MCF 10A (cell line): ENCODE measurements around the gene RGS10. TPM values are rescaled to one million over a fixed set of nuclear protein-coding genes. Genes with fewer than 3 reads are reported as not detected.
"Not testable (repeated sequence)": the region's sequence is repeated elsewhere in the genome, so short reads cannot be mapped to it uniquely, and the experiment has no call there.

Experiments used
- BruUV-seq: library from RNA; stranded (reverse); fragments of 400-500 nt; replicated peaks from 2 replicates; lab custom pipeline; 2021; lab: Mats Ljungman, UMichigan
- CTCF ChIA-PET: fragments of 300-600 bp; sonication (Branson Sonifier 250); formaldehyde crosslinking; extraction: SDS; loops from one replicate; lab custom pipeline; 2021; ENCODE audit warnings: antibody characterized with exemption, inconsistent platforms; lab: Yijun Ruan, JAX
- POLR2A ChIA-PET: fragments of 300-600, 350-650 bp; sonication (Branson Sonifier 250); formaldehyde crosslinking; extraction: SDS; loops from one replicate; lab custom pipeline; 2020; ENCODE audit warnings: antibody characterized with exemption, inconsistent platforms; lab: Yijun Ruan, JAX
- DNase-seq: peaks from one replicate; pipeline ENCODE4 v3.0.0-alpha.2; 2018; ENCODE audit not compliant: unreplicated experiment
- H3K27ac Mint-ChIP-seq: one replicate; pipeline ENCODE4 v1.8.0; 2022; ENCODE audit warnings: mild to moderate bottlenecking, low read depth, mixed read lengths; ENCODE audit not compliant: unreplicated experiment
- H3K27me3 Mint-ChIP-seq: one replicate; pipeline ENCODE4 v1.8.0; 2022; ENCODE audit warnings: mixed read lengths; ENCODE audit not compliant: insufficient read depth, unreplicated experiment
- H3K36me3 Mint-ChIP-seq: one replicate; pipeline ENCODE4 v1.8.0; 2022; ENCODE audit warnings: mild to moderate bottlenecking, moderate library complexity, mixed read lengths; ENCODE audit not compliant: insufficient read depth, unreplicated experiment
- H3K4me1 Mint-ChIP-seq: one replicate; pipeline ENCODE4 v1.8.0; 2022; ENCODE audit warnings: mixed read lengths; ENCODE audit not compliant: insufficient read depth, unreplicated experiment
- H3K4me3 Mint-ChIP-seq: one replicate; pipeline ENCODE4 v1.8.0; 2022; ENCODE audit warnings: mild to moderate bottlenecking, moderate library complexity, mixed read lengths; ENCODE audit not compliant: unreplicated experiment
- H3K9me3 Mint-ChIP-seq: one replicate; pipeline ENCODE4 v1.8.0; 2022; ENCODE audit warnings: mixed read lengths; ENCODE audit not compliant: unreplicated experiment
- CTCF ChIP-seq: fragments of 200-600 bp; IDR thresholded peaks from one replicate; pipeline ENCODE4 v1.8.0; 2022; ENCODE audit warnings: antibody characterized with exemption, mild to moderate bottlenecking; ENCODE audit not compliant: unreplicated experiment
- intact Hi-C: fragments of 100-400 bp; cut with micrococcal nuclease; formaldehyde crosslinking; loops from 2 replicates; pipeline ENCODE4 v1.14.1; 2022
- total RNA-seq: library from RNA; stranded (reverse); gene quantifications from 2 replicates; pipeline ENCODE4 v1.2.3, GENCODE V29; 2022

The RGS10 gene
- total RNA-seq, 1 experiment from 2014 or later = 26.0 TPM

- Mint-ChIP-seq H3K36me3 (peaks cover 4% of the 10 kb centered on the region), H3K27me3 (no peaks in the 10 kb centered on the region), H3K4me3 (no peak overlapping the region), H3K4me1 (peaks cover 19% of the 10 kb centered on the region), H3K9me3 (no peaks in the 10 kb centered on the region), H3K27ac (no peak overlapping the region)
- no TSS peak for BruUV-seq
- TF ChIP-seq CTCF = no peak
- intact Hi-C loops = no loop called here
- ChIA-PET CTCF (interaction anchor here (0.6 kb wide), 1 partner anchor 117 kb away, joined by 3 read pairs; no protein-coding TSS in a partner anchor), POLR2A (interaction anchor here (0.6 kb wide), 1 partner anchor 81 kb away, joined by 3 read pairs; no protein-coding TSS in a partner anchor)
- no peak for DNase-seq
Observed at GRCh38 chr10:119535305-119535704, 7.2 kb downstream of the RGS10 start.

- BruUV-seq = no TSS peak
- Mint-ChIP-seq H3K27me3 (no peaks in the 10 kb centered on the region), H3K9me3 (no peaks in the 10 kb centered on the region), H3K4me3 (no peak overlapping the region), H3K4me1 (peaks cover 3% of the 10 kb centered on the region), H3K27ac (no peak overlapping the region), H3K36me3 (peaks cover under 1% of the 10 kb centered on the region)
- POLR2A ChIA-PET = no interaction called here
- intact Hi-C loops = no loop called here
- no peak for DNase-seq
- TF ChIP-seq CTCF = no peak
- CTCF ChIA-PET = no interaction called here
Observed at GRCh38 chr10:119533473-119533872, 9.0 kb downstream of the RGS10 start.

GRCh38 chr10:119532791-119533190, 9.7 kb downstream of the RGS10 start:
- CTCF ChIA-PET, BruUV-seq, POLR2A ChIA-PET: not testable (repeated sequence)

DNA sequence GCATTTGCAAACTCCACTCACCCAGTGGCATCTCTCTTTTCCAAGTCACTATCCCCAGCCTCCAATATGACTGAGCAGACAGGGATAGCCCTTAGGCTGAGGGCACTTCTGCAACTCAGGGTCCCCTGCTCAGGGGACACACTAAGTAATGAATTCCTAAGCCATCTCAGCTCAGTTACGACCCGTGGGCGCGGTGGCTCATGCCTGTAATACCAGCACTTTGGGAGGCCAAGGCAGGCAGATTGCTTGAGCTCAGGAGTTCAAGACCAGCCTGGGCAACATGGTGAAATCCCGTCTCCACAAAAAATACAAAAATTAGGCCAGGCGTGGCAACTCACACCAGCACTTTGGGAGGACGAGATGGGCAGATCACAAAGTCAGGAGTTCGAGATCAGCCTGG, 10.3 kb downstream of the RGS10 start:
- H3K27me3 Mint-ChIP-seq, BruUV-seq, H3K36me3 Mint-ChIP-seq, H3K4me1 Mint-ChIP-seq, intact Hi-C loops, POLR2A ChIA-PET, H3K9me3 Mint-ChIP-seq, H3K4me3 Mint-ChIP-seq, H3K27ac Mint-ChIP-seq, CTCF ChIA-PET, DNase-seq: not testable (repeated sequence)

More at GRCh38 chr10:119532791-119533190, 9.7 kb downstream of the RGS10 start:
- H3K9me3 Mint-ChIP-seq, H3K36me3 Mint-ChIP-seq, intact Hi-C loops, H3K27ac Mint-ChIP-seq, H3K4me3 Mint-ChIP-seq, H3K27me3 Mint-ChIP-seq, H3K4me1 Mint-ChIP-seq, DNase-seq: not testable (repeated sequence)

DNA sequence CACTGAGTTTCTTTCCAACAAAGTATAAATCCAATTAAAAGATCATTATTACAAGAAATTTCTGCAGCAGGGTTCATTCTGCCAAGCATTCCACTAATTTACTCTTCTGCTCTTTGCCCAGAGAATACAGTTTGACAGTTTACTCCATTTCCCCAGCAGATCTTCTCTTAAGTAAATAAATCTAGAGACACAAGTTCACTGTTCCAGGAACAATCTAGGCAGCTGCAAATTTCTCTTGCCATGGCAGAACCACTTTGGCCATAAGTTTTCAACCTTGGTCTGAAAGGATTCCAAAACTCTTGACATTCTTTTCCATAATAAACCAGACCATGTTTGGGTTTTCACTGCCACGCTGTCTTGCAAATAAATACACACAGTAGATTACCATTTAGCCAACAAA, 11.5 kb downstream of the RGS10 start:
- Mint-ChIP-seq H3K27ac (no peak overlapping the region), H3K27me3 (no peaks in the 10 kb centered on the region), H3K36me3 (no peaks in the 10 kb centered on the region), H3K4me3 (no peak overlapping the region), H3K4me1 (no peaks in the 10 kb centered on the region), H3K9me3 (no peaks in the 10 kb centered on the region)
- BruUV-seq = no TSS peak
- ChIA-PET POLR2A (interaction anchor here (0.6 kb wide), 2 partner anchors 186 to 324 kb away, joined by 3 read pairs; partner anchors contain the start of gene GRK5), CTCF (no interaction called here)
- TF ChIP-seq CTCF = no peak
- DNase-seq = no peak
- intact Hi-C loops = no loop called here

GRCh38 chr10:119528663-119529237, 13.8 kb downstream of the RGS10 start:
- CTCF ChIA-PET = interaction anchor here (0.6 to 0.9 kb wide), 2 partner anchors 15 to 17 kb away, joined by 3 read pairs; no protein-coding TSS in a partner anchor
- BruUV-seq, H3K27ac Mint-ChIP-seq, intact Hi-C loops, POLR2A ChIA-PET, H3K27me3 Mint-ChIP-seq, H3K4me3 Mint-ChIP-seq, H3K4me1 Mint-ChIP-seq, H3K9me3 Mint-ChIP-seq: not testable (repeated sequence)
- DNase-seq = peak; percentile 72
- H3K36me3 Mint-ChIP-seq = peaks cover 13% of the 10 kb centered on the region
